Measurements from ENCODE around the gene SECISBP2L.

The SECISBP2L gene

GRCh38 chr15:49059491-49059890 lies 13.2 kb upstream of the SECISBP2L start:
- DNase-seq = no peak

GRCh38 chr15:49058559-49058958 lies 12.3 kb upstream of the SECISBP2L start:
- DNase-seq = no peak

DNA sequence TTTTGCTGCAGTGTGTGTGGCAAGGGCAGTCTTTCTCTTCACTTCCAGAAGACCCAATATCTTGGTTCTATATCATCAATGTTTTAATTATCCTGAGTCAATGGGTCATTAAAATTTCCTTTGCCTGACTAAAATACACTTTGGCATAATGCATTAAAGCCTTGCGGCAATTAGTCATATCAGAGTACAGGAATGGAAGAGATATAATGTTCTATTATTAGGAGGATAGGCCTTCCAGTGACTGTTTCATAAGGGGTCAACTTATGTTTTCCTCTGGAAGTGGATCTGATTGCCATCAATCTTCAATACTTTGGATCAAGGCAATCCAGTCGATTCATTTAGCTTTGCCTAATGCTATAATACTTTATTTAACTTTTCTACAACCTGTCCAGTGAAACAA lies 9.4 kb upstream of the SECISBP2L start:
- DNase-seq = no peak

DNA sequence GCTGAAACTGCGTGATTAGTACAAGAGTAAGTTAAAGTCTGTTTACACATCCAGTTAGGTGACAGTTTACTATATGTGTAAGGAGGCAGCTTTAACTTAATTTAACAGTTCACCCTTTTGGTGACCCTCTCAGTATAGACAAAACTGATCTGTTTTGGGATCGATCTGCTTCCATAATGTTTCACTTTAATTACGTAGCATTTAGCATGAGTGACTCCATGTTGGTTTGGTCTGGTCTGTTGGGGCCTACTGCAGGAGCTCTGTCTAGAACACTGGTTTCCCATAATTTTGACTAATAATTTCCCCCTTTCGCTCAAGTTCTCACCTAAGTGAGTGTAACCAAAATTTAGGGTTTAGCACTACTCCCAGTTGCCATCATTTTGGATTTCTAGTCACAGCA lies 6.4 kb upstream of the SECISBP2L start:
- no peak for DNase-seq

GRCh38 chr15:49047456-49047855 lies 1.2 kb upstream of the SECISBP2L start:
- DNase-seq = no peak

- no peak for DNase-seq
Observed at GRCh38 chr15:49045751-49046219, 461 bp downstream of the SECISBP2L start.

DNA sequence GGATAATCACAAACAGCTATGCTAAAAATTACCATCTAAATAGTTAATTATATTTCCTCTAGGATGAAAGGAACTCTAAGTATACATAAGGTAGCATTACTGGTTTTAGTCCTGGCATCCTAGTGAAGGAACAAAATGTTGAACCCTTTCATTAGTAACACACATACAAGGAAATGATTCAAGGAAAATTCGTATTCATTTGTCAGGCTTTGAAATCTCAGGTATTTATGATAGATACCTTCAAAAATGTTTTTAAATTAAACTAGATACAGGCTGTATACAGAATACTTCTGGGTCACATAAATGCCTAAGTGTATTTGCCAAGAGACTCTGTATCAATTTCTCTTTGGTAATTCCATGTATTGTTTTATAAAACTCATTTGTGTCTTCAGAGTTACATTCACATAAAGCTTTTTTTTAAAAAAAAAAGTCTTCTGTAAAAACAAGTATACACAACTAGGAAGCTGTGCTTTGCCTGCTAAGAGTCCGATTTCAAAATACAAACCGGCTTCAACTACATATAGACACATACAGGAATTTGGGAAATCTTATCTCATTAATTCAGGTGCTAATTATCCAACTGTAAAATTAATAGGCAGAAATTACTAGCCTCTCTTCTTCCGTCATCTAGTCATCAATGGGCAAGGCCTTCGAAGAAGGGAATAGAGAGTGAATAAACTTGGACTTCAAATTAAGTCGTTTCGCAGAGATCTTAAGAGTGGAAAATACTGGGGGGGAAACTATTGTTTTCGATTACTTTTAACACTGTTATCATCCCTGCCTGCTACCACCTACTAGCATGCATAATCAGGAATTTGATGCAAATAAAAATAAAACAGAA lies 1.3 kb downstream of the SECISBP2L start:
- no peak for DNase-seq

DNA sequence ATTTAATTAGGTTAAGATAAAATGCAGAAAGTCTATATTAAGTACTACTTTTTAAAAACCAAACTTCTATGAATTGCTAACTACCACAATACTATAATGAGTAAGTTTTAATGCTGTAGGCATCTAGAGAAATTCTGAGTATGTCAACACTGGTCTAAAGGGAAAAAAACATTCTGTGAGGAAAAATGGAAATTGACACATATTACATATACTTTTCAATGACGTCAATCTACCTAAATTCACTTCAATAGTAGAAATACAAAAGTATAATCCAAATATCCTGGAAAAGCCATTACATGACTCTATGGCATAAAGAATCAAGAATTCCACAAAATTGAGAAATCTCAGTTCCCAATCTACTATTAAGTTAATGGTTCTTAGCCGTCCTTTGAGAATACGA lies 2.2 kb downstream of the SECISBP2L start:
- DNase-seq = no peak

DNA sequence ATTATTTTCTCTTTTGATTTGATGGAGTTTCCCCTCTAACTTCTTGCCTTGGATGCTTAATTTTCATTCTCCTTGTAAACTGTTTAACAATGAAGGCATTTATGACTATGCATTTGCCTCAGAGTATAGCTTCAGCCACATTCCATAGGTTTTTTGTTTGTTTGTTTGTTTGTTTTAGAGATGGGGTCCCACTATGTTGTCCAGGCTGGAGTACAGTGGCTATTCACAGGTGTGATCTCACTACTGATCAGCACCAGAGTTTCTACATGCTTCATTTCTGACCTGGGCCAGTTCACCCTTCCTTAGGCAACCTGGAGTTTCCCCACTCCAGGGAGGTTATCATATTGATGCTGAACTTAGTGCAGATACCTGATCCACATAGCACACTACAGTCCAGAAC lies 4.1 kb downstream of the SECISBP2L start:
- no peak for DNase-seq

DNA sequence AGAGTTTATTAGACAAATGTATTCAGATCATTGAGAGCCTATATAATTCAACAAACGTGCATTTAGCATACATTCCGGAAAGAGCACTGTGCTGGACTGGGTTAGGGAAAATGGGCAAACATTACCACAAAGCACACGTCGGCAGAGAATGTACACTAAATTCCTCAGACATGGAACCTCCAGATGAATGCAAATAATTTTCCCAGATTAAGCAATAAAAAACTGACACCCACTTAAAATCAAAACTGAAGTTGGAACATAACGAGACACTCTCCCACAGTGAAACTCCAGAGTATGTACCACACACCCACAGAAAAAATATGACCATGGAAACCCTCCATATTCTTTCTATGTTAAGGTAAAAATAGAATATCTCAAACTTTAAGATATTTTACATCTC lies 4.8 kb downstream of the SECISBP2L start:
- no peak for DNase-seq

- no peak for DNase-seq
Observed at GRCh38 chr15:49040151-49040550, 6.1 kb downstream of the SECISBP2L start.

DNA sequence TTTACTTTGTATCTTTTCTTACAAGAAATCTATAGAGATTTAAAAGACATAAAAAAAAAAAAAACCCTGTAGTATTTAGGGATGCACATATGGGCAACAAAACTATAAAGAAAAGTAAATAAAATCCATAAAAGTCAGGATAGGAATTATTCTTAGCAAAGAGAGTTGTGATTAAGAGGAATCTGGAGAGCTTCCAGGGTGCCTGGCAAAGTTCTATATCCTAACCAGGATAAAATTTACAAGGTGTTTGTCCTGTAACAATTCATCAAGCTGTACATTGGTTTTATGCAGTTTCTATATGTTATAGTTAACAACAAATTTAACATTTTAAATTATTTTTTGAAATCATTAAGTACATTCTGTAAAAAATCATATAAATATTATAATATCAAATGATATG lies 7.9 kb downstream of the SECISBP2L start:
- DNase-seq = no peak

GRCh38 chr15:49037546-49037940 lies 8.7 kb downstream of the SECISBP2L start:
- DNase-seq = no peak

DNA sequence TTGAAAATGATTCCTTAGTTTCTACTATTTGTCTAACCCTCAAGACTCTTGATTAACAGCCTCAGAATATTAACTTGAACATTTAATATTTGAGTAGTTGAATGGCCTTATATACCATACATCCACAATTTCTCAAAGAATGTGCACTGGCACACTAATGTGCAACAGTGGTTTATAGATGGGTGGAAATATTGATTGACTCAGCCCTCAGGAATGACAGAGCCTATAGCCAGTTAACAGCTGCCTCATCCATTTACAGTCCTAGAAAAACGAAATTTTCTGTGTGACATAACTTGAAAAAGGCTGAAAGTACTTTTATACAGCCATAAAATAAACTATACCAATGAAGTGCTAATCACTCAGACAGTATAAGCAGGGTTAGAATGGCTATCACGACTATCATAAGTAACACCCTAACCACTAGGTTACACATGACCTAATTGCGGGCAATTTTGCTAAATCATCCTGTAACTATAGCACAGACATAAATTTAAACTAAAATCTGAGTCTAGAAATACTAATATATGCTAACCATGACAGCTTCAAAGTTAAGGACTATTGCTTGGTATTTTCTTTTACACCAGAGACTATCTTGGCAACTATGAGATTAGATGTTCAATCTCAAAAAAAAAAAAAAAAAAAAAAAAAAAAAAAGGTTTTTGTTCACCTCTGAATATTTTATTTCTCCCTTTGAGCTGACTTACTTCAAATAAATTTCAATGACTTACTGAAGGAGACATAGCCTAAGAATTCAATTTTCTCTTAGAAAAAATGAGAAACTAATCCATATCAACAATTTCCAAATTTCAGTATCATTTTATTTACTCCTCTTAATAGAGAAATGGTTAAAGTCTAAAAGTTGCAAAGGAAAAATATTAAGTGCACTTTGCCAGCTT lies 9.3 kb downstream of the SECISBP2L start:
- no peak for DNase-seq

GRCh38 chr15:49035825-49036224 lies 10.4 kb downstream of the SECISBP2L start:
- no peak for DNase-seq

DNA sequence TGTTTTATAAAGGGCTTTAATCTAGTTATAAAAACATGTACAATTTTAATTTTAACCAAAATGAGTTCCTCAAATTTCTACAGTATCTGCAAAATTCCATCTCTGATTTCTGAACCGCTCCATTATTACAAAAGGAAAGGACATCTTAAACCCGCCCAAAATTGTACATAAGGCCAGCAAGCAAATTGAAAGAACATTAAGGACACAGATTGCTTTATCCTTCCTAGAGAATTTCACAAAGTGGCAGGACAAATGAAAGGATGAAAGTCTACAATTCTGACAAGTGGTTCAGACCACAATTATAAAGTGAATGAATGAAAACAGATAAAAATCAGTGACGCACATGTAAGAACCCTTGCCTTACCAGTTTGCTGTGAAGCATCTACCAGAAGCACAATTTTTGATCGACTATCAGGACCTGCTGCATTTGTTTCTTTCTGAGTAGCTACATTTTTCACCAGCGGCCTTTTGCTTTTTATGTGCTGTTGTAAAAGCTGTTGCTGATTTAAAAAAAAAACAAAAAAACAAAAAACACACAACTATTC lies 13.6 kb downstream of the SECISBP2L start:
- DNase-seq = no peak

GRCh38 chr15:49031804-49032203 lies 14.4 kb downstream of the SECISBP2L start:
- no peak for DNase-seq

- no peak for DNase-seq
Observed at GRCh38 chr15:49026700-49027099, 19.5 kb downstream of the SECISBP2L start.

DNA sequence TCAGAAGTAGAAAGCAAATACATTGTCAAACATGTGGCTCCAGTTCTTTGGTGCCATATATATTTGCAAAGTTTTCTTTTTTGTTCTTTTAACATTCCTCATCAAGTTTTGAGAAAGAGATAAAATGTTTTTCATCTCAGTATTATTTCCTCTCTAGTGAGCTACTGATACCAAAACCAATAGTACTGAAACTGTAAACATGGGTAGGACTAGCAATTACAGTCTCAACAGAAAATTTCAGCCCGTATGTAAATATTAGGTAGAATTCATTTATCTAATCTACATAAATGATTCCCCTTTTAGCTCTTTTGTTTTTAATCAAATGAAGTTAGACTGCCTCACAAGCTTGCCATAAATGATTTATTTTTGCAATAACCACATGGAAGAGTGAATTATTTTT lies 21.4 kb downstream of the SECISBP2L start:
- no peak for DNase-seq

DNA sequence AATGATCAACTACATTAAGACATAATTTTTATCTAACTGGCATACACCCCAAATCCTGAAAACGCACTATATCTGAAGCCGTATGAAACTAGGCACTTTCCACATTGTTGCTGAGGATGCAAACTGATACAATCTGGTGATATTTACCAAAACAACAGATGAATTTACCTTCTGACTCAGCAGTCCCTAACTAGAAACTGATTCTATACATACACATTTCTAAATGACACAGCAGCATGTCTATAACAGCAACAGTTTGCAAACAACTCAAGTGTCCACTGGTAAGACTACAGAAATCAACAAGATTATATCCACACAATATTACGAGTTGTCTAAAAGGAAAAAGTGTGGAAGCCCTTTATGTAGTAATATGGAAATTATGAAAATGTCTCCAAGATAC lies 22.9 kb downstream of the SECISBP2L start:
- no peak for DNase-seq

DNA sequence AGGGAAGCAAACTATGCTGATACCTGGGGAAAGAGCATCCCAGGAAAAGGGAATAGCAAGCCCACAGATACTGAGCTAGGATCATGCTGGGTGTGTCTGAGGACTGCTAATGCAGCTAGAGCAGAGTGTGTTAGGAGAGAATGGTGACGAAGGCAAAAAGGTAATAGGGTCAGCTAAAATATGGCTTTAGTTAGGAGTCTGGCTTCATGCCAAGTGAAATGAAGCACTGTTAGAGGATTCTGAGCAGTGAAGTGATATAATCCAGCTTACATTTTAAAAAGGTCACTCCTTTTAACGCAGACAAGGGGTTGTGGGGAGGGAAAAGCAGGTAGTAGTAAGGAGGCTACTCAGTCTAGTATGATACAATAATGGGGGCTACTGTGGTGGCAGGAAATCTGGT lies 30.4 kb downstream of the SECISBP2L start:
- DNase-seq = no peak

DNA sequence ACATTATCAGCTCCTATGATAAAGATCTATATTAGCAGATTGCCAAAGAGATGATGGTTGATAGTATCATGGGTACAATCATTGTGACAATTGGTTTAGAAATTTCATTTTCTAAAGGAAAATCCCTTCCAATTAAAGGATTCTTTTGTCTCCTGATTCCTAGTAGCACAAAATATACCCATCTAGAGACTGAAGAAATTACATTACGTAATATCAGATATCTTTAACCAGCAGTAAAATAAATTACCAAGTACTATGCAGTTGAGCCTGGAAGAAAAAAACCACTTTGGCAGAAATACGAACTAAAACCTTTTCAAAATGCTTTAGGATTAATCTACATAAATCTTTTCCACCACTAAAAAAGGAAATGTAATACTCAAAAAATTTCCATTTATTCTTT lies 46.9 kb downstream of the SECISBP2L start:
- no peak for DNase-seq

GRCh38 chr15:48996276-48996675 lies 50.0 kb downstream of the SECISBP2L start:
- no peak for DNase-seq

DNA sequence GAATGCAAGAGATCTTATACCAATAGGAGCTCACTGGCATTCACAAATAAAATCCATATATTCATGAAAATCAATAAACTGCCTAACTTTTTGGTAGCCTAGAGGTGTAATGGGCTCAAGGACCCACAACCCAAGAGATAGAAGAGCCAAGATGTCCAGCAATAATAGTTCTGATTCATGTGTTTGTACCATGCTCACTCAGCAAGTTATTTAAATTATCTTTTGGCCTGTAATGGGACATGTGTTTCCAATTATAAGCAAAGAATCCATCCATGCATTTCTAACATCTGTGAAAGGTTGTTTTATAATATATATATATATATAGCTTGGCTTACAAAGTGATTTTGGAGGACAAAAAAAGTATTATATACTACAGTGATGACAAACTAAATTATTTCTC lies 52.9 kb downstream of the SECISBP2L start:
- DNase-seq = no peak
